Raji (cell line): ENCODE measurements around the gene RAB8A.

Experiments used
- POLR2A ChIP-seq: IDR thresholded peaks from 2 replicates; pipeline ENCODE4 v1.6.1; 2011; ENCODE audit warnings: low read depth, low read length, control low read depth; ENCODE audit not compliant: insufficient read depth

Gene RAB8A

DNA sequence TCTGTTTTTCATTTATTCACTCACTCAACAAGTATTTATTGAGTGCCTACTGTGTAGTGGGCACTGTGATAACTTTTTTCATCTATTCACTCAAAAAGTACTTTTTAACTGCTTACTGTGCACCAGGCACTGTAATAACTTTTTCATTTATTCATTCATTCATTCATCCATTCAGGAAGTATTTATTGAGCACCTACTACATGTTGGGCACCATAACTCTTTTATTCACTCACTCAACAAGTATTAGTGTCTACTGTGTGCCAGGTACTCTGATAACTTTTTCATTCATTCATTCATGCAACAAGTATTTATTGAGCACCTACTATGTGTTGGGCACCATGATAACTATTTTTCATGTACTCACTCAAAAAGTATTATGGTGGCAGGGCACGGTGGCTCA, 54.7 kb downstream of the RAB8A start:
- TF ChIP-seq POLR2A = no peak

DNA sequence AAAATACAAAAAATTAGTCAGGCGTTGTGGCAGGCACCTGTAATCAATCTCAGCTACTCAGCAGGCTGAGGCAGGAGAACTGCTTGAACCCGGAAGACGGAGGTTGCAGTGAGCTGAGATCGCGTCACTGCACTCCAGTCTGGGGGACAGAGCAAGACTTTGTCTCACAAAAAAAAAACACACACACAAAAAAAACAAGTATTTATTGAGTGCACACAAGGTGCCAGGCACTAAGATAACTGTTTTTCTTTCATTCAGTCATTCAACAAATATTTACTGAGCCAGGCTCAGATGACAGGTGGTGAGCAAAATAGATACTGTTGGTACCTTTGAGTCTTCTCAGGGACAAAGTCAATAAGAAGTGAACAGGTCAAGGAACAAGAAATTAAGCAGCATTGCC, 55.4 kb downstream of the RAB8A start:
- no peak for TF ChIP-seq POLR2A

- TF ChIP-seq POLR2A = no peak
These were observed 56.9 kb downstream of the RAB8A start for GRCh38 chr19:16168465-16169081.

DNA sequence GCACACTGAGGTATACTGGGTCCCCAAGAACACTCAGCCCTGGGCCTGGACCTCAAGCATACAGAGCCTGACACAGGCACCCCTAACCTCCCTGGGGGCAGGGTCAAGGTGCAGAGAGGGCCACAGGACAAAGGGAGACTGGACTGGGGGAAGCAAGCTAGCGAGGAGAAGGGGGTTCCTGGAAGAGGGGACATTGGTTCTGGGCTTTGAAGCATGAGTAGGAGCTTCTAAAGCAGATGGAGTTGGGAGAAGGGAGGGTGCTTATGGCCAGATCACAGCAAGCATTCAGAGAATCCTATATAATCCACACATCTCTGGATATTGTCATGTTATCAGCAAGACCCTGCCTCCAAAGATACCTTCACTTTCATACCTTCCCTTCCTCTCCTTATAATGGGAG, 58.4 kb downstream of the RAB8A start:
- TF ChIP-seq POLR2A = no peak

DNA sequence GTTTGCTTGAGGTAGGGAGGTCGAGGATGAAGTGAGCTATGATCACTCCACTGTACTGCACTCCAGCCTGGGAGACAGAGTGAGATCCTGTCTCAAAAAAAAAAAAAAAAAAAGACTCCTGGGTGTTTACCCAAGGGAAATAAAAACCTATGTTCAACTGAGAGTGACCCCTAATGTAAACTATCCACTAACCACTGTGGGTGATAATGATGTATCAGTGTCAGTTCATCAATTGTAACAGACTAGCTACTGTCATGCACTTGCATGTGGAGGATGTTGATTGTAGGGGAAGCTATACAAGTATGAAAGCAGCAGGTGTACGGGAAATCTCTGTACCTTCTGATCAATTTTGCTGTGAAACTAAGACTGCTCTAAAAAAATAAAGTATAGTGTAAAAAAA, 64.3 kb downstream of the RAB8A start:
- no peak for TF ChIP-seq POLR2A

DNA sequence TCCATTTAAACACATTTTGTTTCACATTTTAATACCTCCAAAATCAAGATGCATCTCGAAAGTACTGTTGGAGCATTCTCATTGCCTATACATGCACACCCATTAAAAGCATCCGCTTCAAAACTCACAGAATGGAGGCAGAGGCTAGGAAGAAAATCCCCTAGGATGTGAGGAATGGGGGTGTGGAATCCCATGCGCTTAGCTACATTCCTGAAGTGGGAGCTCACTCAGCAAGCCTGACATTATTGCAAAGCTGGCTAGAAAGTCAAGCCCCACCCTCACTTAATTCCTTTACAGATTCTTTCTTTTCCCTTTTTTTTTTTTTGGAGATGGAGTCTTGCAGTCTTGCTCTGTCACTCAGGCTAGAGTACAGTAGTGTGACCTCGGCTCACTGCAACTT, 68.9 kb downstream of the RAB8A start:
- TF ChIP-seq POLR2A = no peak
